ENCODE data around the gene NOP16.

NOP16 gene

GRCh38 chr5:176362233-176362490, 26.2 kb downstream of the NOP16 start:
- no peak for DNase-seq (ENCODE audit: low read depth in 4 of 4, low spot score in 1 of 4)

GRCh38 chr5:176361437-176362232, 26.8 kb downstream of the NOP16 start, which contains the start of gene KIAA1191:
Gene KIAA1191 (minus strand): TSS chr5:176361764. CDS start chr5:176359508, 2,256 bp downstream.
- DNase-seq (ENCODE audit: low read depth in 4 of 4, low spot score in 1 of 4): peak; percentile 78 to 92 (median 82)

- peak in 1 of 4 experiments; percentile 11 for DNase-seq (ENCODE audit: low read depth in 4 of 4, low spot score in 1 of 4)
Measured at GRCh38 chr5:176360894-176361436, 27.4 kb downstream of the NOP16 start.

- DNase-seq (ENCODE audit: low read depth in 4 of 4, low spot score in 1 of 4): no peak
Measured at GRCh38 chr5:176359658-176360057, 28.7 kb downstream of the NOP16 start.

GRCh38 chr5:176356179-176356566, 32.2 kb downstream of the NOP16 start:
- DNase-seq (ENCODE audit: low read depth in 4 of 4, low spot score in 1 of 4): no peak

GRCh38 chr5:176355400-176356178, 32.8 kb downstream of the NOP16 start:
- no peak for DNase-seq (ENCODE audit: low read depth in 4 of 4, low spot score in 1 of 4)

- no peak for DNase-seq (ENCODE audit: low read depth in 4 of 4, low spot score in 1 of 4)
Measured at GRCh38 chr5:176353533-176353932, 34.9 kb downstream of the NOP16 start.

- DNase-seq (ENCODE audit: low read depth in 4 of 4, low spot score in 1 of 4): no peak
Measured at GRCh38 chr5:176352116-176352878, 36.1 kb downstream of the NOP16 start.

GRCh38 chr5:176350416-176350815, 38.0 kb downstream of the NOP16 start:
- DNase-seq (ENCODE audit: low read depth in 4 of 4, low spot score in 1 of 4): no peak

- DNase-seq (ENCODE audit: low read depth in 4 of 4, low spot score in 1 of 4): no peak
Measured at GRCh38 chr5:176342766-176343458, 45.5 kb downstream of the NOP16 start.

GRCh38 chr5:176342158-176342483, 46.3 kb downstream of the NOP16 start:
- DNase-seq (ENCODE audit: low read depth in 4 of 4, low spot score in 1 of 4): no peak

- DNase-seq (ENCODE audit: low read depth in 4 of 4, low spot score in 1 of 4): no peak
Measured at GRCh38 chr5:176341325-176342157, 46.9 kb downstream of the NOP16 start.

GRCh38 chr5:176339304-176339703, 49.1 kb downstream of the NOP16 start:
- no peak for DNase-seq (ENCODE audit: low read depth in 4 of 4, low spot score in 1 of 4)

GRCh38 chr5:176337913-176338312, 50.5 kb downstream of the NOP16 start:
- DNase-seq (ENCODE audit: low read depth in 4 of 4, low spot score in 1 of 4): no peak

GRCh38 chr5:176334031-176334770, 54.2 kb downstream of the NOP16 start:
- DNase-seq (ENCODE audit: low read depth in 4 of 4, low spot score in 1 of 4): no peak

All from stimulated activated CD4-positive, alpha-beta T cell treated with anti-CD3 and anti-CD28 coated beads, Interleukin-1b, Interleukin-23, amount 100 ng/mL, for 24 hours (primary cell).